Activated T-helper 9 cell treated with anti-CD3 and anti-CD28 coated beads, Interleukin-2, amount 50 U/mL, for 16 hours (primary cell): ENCODE measurements around the gene PSMB5.

Source experiments
- DNase-seq: peaks from one replicate; pipeline ENCODE4 v3.0.0-alpha.2; 2020; ENCODE audit warnings: low read depth

PSMB5 gene

DNA sequence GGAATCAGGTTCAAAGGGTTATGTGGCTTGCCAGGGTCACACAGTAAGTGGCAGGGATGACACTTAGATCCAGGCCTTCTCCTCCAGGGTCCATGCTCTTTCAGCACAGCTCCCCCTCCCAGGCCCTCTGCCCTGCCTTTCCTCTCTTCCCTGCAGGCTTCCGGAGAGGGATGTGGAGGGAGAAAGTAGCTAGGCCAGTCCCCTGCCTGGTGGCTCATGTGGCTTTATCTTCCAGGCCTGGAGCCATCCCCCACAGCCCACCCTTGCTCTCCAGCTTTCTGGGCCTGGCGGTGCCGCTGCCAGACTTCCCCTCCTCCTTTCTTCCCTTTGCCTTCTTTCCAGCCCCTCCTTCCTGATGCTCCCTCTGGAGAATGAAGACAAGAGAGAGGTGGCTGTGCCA, 9.1 kb upstream of the PSMB5 start:
- DNase-seq: no peak

DNA sequence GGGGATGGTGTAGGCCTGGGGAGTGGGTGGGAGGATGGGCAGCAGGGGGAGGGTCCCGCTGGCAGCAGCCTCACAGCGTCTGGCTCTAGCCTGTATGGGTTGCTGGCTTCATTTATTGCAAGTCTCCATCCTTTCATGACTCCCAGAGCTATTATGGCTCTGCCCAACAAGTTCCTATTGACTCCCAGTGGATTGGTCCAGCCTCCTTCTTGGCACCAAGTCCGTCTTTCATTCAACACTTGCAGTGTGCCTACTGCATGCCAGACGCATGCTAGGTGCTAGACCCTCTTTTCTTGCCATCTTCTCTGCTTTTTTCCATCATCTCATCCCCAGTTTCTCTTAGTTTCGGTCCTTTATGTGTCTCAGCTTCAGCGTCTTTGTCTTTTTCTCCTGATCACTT, 8.4 kb upstream of the PSMB5 start:
- DNase-seq: no peak

DNA sequence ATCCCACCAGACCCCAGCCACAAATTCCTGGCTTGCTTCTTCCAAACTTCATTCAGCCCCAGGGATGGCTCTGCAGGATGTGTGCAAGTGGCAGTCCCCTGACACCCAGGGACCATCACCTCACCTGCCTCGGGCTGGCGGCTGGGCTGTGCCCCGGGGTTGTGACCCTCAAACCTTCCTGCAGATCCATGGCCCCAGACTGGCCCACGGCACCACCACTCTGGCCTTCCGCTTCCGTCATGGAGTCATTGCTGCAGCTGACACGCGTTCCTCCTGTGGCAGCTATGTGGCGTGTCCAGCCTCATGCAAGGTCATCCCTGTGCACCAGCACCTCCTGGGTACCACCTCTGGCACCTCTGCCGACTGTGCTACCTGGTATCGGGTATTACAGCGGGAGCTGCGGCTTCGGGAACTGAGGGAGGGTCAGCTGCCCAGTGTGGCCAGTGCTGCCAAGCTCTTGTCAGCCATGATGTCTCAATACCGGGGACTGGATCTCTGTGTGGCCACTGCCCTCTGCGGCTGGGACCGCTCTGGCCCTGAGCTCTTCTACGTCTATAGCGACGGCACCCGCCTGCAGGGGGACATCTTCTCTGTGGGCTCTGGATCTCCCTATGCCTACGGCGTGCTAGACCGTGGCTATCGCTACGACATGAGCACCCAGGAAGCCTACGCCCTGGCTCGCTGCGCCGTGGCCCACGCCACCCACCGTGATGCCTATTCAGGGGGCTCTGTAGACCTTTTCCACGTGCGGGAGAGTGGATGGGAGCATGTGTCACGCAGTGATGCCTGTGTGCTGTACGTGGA, 7.7 kb upstream of the PSMB5 start, which contains the start of gene PSMB11:
Gene PSMB11, plus strand, starts transcription at position 51 of the 804 bp plus-strand sequence. Its CDS starts 14 bp downstream, at position 65.
- no peak for DNase-seq

DNA sequence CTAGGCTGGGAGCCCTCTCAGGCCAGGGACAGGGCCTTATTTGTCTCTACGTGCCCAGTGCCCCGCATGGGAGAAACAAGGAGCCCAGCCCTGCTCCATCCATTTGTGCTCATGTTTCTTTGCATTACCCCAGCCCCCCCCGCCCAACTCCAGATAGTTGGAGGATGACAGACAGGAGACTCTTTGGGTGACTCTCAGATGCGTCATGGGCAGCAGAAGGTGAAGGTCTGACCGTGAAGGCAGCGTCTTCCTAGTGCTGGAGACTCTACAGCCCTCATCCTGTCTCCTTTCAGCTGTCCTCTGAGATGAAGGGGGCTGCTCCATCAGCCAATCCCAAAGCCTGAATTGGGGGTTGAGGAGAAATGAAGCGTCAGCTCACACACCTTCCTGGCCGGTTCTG, 7.0 kb upstream of the PSMB5 start:
- DNase-seq: no peak

DNA sequence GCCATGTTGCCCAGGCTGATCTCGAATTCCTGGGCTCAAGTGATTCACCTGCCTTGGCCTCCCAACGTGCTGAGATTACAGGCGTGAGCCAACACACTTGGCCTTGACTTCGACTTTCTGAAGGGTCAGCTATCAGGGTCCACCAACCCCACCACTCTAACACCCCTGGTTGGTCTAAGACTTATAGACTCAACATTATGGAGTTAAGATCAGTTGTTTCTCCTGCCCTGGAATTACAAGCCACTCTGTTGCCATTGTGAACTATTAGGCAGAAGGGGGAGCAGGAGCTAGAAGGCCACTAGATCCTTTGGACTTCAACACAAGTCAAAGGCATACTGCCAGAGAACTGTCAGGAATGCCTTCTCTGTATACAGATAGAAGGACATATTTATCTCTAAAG, 5.4 kb upstream of the PSMB5 start:
- DNase-seq: no peak

DNA sequence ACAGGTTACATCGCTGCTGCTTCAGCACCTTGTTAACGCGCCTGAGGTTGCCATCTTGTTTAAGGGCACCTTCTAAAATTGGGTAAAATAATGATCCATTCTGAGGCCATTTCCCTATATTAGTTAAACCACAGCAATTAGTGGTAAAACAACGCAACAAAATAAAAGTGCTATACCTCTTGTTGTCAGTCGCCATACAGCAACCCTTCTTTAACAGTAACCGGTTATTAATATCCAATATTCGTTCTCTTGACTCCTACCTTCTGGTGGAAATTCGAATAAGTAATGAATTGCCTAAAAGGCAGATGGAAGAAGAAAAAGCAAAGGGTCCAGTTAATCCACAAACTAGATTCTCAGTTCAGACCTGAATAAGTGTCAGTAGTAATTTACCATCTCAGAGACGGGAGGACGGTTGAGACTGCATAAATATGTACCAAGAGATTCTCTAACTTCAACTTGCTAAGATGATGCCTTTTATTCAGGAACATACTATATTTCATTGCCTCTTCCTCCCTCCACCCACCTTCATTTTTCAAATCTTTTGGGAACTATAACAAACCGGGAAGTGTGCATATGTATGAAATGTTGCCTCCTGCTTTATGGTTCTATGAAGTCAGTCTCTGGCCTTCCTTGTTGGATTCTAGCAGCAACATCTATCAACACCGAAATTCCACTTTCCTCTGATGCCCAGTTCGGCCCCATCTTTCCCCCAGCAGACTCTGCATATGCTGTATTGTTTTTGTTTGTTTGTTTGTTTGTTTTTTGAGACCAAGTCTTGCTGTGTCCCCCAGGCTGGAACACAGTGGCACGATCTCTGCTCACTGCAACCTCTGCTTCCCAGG, 824 bp upstream of the PSMB5 start:
- no peak for DNase-seq

DNA sequence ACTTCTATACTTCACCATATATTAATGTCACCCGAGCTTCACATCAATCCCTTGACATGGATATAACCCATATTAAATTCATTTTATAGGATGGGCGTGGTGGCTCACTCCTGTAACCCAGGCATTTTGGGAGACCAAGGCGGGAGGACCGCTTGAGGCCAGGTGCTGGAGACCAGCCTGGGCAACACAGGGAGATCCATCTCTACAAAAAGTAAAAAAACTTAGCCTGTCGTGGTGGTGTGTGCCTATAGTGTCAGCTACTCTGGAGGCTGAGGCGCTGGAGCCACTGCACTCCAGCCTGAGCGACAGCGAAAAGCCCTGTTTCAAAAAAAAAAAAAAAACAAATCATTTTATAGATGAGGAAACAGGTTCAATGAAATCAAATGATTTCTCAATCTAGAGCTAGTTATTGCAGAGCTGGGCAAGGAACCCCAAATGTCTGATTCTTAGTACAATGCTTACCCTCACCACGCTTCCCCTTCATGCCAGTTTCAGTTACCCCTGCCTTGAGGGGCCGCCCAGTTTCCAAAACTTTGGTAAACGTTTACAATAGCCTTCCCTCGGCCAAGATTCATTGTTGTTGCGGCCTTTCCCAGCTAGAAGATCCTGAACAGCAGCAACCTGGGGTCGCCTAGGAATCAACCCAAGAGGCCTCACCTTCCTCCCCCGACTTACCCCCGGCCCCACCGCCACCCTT, 751 bp downstream of the PSMB5 start:
- DNase-seq: no peak

DNA sequence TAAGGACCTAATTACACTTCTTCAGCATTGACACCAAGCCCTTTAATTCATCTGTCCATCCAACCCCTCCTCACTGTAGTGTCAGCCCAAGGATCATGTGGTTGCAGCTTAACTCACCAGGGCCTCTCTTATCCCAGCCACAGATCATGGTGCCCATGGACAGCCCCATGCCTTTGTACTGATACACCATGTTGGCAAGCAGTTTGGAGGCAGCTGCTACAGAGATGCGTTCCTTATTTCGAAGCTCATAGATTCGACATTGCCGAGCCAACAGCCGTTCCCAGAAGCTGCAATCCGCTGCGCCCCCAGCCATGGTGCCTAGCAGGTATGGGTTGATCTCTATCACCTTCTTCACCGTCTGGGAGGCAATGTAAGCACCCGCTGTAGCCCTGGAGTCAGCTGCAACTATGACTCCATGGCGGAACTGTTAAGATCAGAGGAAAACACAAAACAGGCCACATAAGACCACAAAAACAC, 1.4 kb downstream of the PSMB5 start:
- no peak for DNase-seq

DNA sequence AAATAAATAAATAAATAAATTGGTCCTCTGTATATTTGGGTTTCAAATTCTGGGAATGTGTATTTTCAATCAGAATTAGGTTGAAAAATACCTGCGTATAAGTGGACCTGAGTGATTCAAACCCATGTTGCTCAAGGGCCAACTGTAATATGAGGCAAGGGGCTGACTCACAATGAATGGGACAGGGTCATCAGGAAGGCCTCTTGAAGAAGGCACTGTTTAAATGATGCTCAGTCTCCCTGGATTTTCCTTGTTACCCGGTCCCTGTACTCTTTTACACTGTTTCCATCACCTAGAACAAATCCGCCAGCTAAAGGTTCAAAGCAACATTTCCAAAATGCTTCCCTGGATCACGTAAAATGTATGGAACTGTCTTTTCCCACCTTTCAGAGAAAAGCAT, 3.8 kb downstream of the PSMB5 start:
- no peak for DNase-seq

DNA sequence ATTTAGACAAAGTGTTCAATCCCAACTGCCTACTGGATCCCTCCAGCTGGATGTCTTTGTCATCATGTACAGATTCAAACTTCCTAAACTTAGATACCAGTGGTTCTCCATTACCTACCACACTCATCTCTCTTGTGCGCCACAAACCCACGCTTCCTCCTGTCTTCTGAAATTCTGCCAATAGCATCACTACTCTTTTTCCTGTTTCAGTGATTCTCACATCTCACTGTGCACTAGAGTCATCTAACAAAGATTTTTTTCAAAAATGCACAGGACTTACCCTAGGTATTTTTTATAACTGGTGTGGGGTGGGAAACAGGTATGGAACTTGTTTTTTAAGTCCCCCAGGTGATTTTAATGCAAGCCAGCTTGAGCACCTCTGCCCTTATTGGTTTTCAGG, 5.9 kb downstream of the PSMB5 start:
- DNase-seq: no peak

DNA sequence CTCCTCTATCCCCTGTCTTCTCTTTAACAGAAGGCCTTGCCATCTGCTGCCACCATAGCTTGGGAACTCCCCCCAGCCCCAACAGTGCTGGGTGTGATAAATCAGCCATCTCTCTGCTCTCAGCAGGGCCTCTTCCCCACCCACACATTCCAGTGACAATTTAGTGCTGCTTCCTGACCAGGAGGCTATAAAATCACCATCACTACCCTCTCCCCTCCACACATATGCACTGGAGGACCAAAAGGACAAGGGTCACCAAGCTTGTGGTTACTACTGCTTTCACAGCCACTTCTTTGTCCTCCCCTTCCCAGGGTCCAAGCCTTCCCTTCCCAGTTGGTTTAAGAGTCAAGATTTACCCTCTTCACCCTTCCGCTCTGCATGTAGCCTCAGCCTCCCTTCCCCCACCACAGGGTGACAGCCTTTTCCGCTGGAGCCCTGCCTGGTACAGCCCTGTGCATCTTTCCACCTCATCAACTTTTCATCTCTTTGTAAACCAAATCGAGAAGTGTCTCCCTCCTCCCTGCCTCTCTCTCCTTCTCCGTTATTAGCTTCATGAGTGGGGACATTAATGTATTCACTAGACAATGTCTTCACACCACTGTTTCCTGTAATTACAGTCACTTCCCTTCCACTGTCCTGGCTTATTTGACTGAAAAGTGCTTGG, 9.4 kb downstream of the PSMB5 start:
- no peak for DNase-seq

DNA sequence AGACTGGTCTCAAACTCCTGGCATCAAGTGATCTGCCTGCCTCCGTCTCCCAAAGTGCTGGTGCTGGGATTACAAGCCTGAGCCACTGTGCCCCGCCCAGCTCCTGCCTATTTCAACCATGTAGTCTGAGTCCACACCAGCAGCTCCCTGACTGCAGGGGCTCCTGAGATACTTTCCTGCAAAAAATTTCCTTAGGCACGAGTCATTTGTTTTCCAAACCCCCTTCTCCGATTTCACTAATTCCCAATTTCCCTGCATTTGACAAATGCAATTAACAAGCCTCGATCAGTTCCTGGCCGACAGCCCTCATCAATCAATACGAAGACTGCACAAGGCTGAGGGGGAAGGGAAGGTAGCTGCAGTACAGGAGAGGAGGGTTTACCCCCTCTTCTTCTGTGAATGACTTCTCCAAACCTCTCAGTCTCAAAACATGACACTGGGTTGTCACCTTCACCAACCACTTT, 10.1 kb downstream of the PSMB5 start:
- no peak for DNase-seq

DNA sequence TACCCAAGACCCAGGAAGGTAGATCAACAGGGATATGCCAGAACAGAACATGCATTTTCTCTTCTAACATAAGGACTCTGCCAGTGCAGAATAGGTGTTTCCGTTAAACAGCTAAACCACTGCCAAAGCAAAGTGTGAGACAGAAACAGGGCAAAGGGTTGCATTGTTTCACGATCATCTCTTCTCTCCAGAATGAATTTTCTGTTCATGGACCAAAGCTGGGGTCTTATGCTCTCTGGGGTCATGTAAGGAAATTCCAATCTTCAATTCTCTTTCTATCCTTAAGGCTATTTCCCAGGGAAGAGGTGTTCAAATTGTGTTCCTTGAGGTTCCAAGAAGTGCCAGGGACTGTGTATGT, 10.9 kb downstream of the PSMB5 start:
- DNase-seq: no peak

DNA sequence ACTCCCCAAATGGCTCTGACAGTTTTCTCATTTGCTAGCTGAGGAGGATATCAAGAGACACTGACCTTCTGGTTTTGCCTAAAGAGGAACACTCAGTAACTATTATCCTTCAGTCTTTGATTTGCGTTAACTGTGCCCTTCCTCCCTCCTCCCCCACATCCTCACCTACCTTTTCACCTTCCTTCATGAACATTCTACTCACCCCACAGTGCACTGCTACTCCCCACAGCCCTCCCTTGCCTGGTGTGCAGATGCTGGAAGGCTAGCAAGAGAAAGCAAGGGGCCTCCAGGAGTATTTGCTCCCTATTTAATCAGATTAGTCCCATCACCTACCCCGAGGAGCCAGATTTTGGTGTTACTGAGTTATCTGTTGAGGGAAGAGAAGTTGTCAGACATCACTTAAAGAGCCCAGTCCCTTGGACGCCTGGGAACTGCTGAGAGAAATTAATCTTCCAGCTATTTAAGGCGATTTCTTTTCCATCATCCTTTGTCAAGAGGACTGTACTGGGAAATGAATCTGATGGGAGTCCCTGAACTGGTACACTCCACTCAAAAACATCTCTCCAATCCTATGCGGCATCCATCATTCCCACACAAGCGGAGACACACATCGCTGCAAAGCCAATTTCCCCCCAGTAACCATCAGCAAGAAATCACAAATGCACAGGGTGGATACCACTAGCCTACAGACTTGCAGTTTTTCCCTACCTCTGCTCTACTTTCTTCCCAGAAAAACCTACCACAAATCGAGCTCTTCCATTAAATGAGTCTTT, 11.5 kb downstream of the PSMB5 start:
- no peak for DNase-seq

DNA sequence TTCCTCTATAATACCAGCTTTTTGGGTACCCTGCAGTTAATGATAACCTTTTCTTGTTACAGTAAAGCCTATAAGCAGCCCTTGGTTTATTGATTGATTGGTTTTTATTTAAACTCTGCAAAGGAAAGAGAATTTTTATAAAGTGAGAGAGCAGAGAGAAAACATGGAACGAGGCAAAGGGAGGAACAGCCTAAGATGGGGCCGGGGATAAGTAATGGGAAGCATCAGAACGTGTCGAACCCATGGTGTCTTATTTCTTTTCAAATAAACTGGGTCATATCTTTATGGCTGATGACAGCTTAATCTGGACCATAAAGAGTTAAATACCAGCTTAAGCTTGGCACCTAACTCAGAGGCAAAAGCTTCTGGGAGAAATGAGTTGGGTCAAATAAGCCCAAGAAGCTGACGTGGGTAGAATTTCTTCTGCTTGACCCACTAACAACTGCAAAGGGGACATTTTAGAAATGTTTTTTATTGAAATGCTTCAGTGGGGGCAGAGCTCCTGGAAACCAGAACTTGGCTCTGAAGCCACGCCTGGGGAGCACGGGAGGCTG, 12.7 kb downstream of the PSMB5 start:
- no peak for DNase-seq

DNA sequence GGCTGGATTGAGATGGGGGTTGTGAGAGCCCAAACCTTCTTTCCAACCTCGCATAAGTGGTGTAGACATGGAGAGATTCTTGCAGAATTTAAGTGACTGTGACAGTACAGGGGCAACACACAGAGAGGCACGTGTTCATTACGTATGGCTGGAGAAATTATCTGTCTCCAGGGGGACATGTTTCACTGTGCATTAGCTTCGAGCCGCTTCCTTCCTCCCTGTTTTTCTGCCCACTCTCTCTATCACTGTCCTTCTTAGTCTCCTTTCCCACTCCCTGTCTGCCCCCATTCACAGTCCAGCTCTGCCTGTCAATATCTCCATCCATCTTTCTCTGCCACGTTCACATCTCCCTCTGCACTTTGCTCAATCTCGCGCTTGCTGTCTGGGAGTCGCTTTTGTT, 13.3 kb downstream of the PSMB5 start:
- no peak for DNase-seq

DNA sequence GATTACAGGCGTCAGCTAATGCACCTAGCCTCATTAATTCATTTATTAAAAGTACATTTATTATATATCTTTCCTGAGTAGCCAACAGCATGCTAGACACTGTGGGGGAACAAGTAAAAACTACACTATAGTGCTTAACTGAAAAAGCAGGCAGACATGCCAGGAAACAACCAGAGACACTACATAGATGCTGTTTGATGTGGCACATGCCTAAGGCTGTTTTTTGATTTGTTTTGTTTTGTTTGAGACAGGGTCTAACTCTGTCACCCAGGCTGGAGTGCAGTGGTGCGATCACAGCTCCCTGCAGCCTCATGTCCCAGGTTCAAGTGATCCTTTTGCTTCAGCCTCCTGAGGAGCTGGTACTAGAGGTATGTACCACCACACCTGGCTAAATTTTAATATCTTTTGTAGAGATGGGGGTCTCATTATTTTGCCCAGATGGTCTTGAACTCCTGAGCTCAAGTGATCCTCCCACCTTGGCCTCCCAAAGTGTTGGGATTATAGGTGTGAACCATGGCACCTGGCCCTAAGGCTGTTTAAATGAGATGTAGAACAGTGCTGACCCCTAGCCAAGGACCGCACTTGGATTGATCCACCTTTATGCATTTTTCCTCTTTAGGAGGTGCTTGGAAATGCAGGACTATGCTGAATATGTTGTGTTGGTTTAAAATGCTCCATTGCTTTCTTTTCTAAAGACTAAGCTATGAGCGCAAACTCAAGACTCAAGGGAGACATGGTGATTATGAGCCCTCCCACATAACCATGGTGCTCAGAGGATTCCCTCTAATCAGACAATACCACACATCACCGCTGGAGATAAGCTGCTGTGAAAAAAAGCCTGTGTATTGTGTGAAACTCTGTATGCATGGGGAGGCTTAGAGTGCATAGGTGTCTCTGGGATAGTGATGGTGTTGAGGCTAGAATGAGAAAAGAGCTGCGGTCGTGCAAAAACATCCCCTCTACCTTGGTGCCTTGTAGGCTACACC, 14.3 kb downstream of the PSMB5 start:
- DNase-seq: no peak

DNA sequence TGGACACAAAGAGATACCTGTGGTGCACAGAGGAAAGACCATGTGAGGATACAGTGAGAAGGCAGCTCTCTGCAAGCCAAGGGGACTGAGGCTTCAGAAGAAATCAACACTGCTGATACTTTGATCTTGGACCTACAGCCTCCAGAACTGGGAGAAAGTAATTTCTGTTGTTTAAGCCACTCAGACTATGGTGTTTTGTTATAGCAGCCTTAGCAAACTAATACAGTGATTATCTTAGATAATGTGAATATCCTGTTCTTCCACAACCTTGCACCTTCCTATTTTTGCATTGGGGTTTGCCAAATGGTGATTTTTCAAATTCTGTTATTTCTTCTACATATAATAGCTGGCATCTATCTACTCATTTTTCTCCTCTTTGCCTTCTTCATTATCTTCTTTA, 16.6 kb downstream of the PSMB5 start:
- DNase-seq: no peak

DNA sequence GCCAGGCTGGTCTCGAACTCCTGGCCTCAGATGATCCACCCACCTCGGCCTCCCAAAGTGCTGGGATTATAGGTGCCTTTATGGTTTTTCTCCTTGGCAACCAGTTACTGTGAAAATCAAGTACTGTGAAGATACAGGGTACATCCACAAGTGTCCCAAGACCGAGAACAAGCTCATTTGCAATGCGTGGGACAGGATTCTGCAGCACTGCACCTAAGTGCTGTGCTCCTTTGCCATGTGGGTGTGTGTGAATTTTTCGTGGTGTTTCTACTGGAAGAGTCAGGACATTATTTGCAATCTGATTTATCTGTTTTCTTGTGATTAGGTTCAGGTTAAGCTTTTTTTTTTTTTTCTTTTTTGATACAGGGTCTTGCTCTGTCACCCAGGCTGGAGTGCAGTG, 17.6 kb downstream of the PSMB5 start:
- DNase-seq: no peak

DNA sequence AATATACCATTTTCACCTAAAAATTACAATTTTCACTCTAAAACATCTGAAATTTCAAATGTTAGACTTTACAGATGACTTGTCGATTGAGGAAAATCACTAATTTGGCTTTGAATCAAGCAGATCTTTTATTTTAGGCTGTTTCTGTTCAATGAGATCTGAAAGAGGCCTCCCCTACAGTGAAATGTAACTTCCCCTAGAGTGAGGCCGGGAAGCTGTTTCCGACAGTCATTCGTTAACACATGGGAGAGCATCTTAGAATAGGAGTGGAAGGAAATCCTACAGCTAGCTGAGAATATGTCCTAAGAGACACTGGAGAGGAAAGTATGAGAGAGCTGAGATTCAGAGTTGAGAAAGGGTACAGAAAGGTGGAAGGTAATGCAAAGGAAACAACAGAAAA, 19.1 kb downstream of the PSMB5 start:
- no peak for DNase-seq
